ENCODE measurements around the gene CALML6. TPM values are rescaled to one million over a fixed set of nuclear protein-coding genes. Genes with fewer than 3 reads are reported as not detected.

The CALML6 gene
- total and polyA plus RNA-seq, 10 of the 15 experiments (the other 5 are each of a cell fraction or from before 2014, with no cell fraction given): 0.07 to 1.3 (median 0.21) TPM; not detected in 5

DNA sequence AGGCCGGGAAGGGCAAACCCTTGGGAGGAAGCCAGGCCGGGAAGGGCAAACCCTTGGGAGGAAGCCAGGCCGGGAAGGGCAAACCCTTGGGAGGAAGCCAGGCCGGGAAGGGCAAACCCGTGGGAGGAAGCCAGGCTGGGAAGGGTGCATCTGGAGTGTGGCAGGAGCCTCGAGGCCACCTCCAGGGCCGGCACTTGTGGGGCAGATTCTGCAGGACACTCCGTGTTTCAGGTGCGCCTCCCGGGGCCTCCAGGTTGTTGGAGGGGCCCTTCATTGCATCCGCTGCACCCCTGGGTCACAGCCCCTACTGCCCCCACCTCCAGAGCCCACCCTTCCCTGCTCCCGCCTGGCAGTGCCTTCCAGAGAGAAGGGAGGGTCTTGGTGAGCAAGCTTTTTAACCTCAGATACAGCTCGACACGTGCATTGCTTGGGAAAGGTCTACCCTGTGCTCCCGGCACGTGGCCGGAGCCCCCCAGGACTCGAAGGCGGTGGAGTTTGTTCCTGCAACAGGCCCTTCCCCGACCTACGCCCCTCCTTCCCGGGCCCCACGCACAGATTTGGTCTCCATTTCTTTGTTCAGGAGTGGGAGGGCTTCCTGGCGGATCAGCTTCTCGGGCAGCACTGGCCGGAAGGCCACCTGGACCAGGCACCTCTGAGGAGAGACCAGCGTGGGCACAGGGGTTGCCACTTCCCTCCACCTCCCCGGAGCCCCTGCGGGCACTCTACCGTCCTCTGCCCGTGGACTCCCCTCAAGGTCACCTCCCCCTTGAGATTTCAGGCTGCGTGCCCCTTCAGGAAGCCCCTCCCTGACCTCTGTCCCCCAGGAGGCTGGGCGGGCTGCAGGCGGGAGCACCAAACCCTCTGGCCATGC, 13.4 kb downstream of the CALML6 start:
- ChIA-PET RAD21 (ENCODE audit: unreplicated experiment) (no interaction called here), CTCF (no interaction called here), POLR2A (no interaction called here), SMC1A (ENCODE audit: uncharacterized antibody, unreplicated experiment) (no interaction called here)
- in situ Hi-C loops (cut with MboI) (no loop called here), intact Hi-C loops (cut with micrococcal nuclease; ENCODE audit: unreplicated experiment) (no loop called here)
- Histone ChIP-seq H3K4me1 (ENCODE audit: control insufficient read depth, insufficient read depth, low read length) (no peaks in the 10 kb centered on the region), H4K20me1 (ENCODE audit: control insufficient read depth, insufficient read depth) (no peaks in the 10 kb centered on the region), H3K4me2 (ENCODE audit: control insufficient read depth, insufficient read depth) (no peak overlapping the region), H3K9ac (ENCODE audit: control insufficient read depth, insufficient read depth, low read length) (no peak overlapping the region), H3K79me2 (ENCODE audit: control insufficient read depth, insufficient read depth, low read length) (no peaks in the 10 kb centered on the region), H3K9me3 (replicated peaks; ENCODE audit: control insufficient read depth, insufficient read depth, low read length) (no peaks in the 10 kb centered on the region; the same call in 2 of the 3 replicates), H3K4me3 (no peak overlapping the region), H3K27ac (ENCODE audit: control insufficient read depth, insufficient read depth) (no peak overlapping the region), H3K27me3 (replicated peaks in 1 of 2; ENCODE audit: control insufficient read depth in 2 of 2, insufficient read depth in 2 of 2, low read length in 1 of 2) (no peaks in the 10 kb centered on the region), H2AFZ (ENCODE audit: control insufficient read depth, low read depth, low read length) (no peak overlapping the region), H3K36me3 (ENCODE audit: control insufficient read depth in 2 of 2, insufficient read depth in 2 of 2, low read length in 1 of 2) (no peaks in the 10 kb centered on the region)
- BruUV-seq (replicated peaks): no TSS peak
- no peak for TF ChIP-seq MYC (IDR thresholded peaks at IDR 0.05; ENCODE audit: insufficient read depth, insufficient read length, insufficient replicate concordance, low read length, severe bottlenecking)
- TF ChIP-seq SREBF2 (IDR thresholded peaks at IDR 0.05; ENCODE audit: low read length): no peak
- TF ChIP-seq GATAD2B (conservative IDR thresholded peaks at IDR 0.05; ENCODE audit: low read depth): no peak
- no peak for TF ChIP-seq CREM (IDR thresholded peaks at IDR 0.05; ENCODE audit: low read depth)
- TF ChIP-seq ZNF24 (IDR thresholded peaks at IDR 0.05): no peak
- no peak for TF ChIP-seq CHD1 (IDR thresholded peaks at IDR 0.05; ENCODE audit: low read depth, low read length)
- TF ChIP-seq ZBTB11 (CRISPR knock-in tag; IDR thresholded peaks at IDR 0.05): no peak
- TF ChIP-seq CBFB (IDR thresholded peaks at IDR 0.05; ENCODE audit: low read depth): no peak
- no peak for DNase-seq (ENCODE audit: low read depth, low spot score)
- FAIRE-seq: no peak
- 48% methylated on average over 32 of the region's 34 CpGs for WGBS (ENCODE audit: insufficient coverage, insufficient replicate concordance, low lambda C conversion rate, missing lambda C conversion rate)
- ATAC-seq: no peak

Data from GM12878 (cell line).